Activated CD4-positive, CD25-positive, alpha-beta regulatory T cell treated with anti-CD3 and anti-CD28 coated beads, Interleukin-2, amount 50 U/mL, for 24 hours (primary cell): ENCODE results near the gene WFDC2.

Source experiments
- ATAC-seq, 2 donors: fragments of 150-1000 bp; cut with Tn5 transposase; one replicate each; pipeline ENCODE4 v1.10.0; 2021; ENCODE audit warnings: mild to moderate bottlenecking in 1 of 2, moderate library complexity in 1 of 2

WFDC2 gene

GRCh38 chr20:45501600-45501999 lies 32.0 kb downstream of the WFDC2 start:
- ATAC-seq, result no peak

- no peak for ATAC-seq
These were observed 33.0 kb downstream of the WFDC2 start for GRCh38 chr20:45502561-45502960.

GRCh38 chr20:45503403-45503802 lies 33.9 kb downstream of the WFDC2 start:
- no peak for ATAC-seq

GRCh38 chr20:45506398-45506797 lies 36.8 kb downstream of the WFDC2 start:
- ATAC-seq, result no peak

- no peak for ATAC-seq
These were observed 37.7 kb downstream of the WFDC2 start for GRCh38 chr20:45507011-45507820.

- no peak for ATAC-seq
These were observed 38.7 kb downstream of the WFDC2 start for GRCh38 chr20:45508068-45508886.

GRCh38 chr20:45509091-45509490 lies 39.5 kb downstream of the WFDC2 start:
- no peak for ATAC-seq

GRCh38 chr20:45510242-45510862 lies 40.8 kb downstream of the WFDC2 start:
- no peak for ATAC-seq

GRCh38 chr20:45515147-45515913 lies 45.8 kb downstream of the WFDC2 start, which contains the start of gene SPINT3:
SPINT3 (minus strand) TSS chr20:45515622; CDS start chr20:45515608, 14 bp downstream.
- ATAC-seq, result no peak

GRCh38 chr20:45518282-45518681 lies 48.7 kb downstream of the WFDC2 start:
- ATAC-seq, result no peak

- ATAC-seq, result no peak
These were observed 54.3 kb downstream of the WFDC2 start for GRCh38 chr20:45523821-45524220.

GRCh38 chr20:45527294-45527693 lies 57.7 kb downstream of the WFDC2 start:
- ATAC-seq, result no peak
